DND-41 (cell line): ENCODE measurements around the gene TOGARAM1.

Experiments used
- ATAC-seq: fragments of 200-7000 bp; cut with Tn5 transposase; 3 replicates; pipeline ENCODE4 v1.9.1; 2021; ENCODE audit warnings: low read depth; ENCODE audit not compliant: insufficient read depth
- DNase-seq: peaks from one replicate; pipeline ENCODE4 v3.0.0-alpha.2; 2020
- H2AFZ ChIP-seq: 2 replicates; pipeline ENCODE4 v1.6.0; 2012; ENCODE audit warnings: low read depth, low read length
- H3K27ac ChIP-seq: 2 replicates; pipeline ENCODE4 v1.5.1; 2012; ENCODE audit warnings: low read length, inconsistent platforms
- H3K27me3 ChIP-seq: fragments of 200-600 bp; sonication (generic); 2 replicates; pipeline ENCODE4 v1.6.0; 2012; ENCODE audit warnings: low read length, mild to moderate bottlenecking, inconsistent platforms; ENCODE audit not compliant: insufficient read depth, poor library complexity
- H3K36me3 ChIP-seq: 2 replicates; pipeline ENCODE4 v1.5.1; 2012; ENCODE audit warnings: low read length, inconsistent platforms; ENCODE audit not compliant: insufficient read depth
- H3K4me1 ChIP-seq: 2 replicates; pipeline ENCODE4 v1.5.1; 2012; ENCODE audit warnings: mild to moderate bottlenecking, low read length; ENCODE audit not compliant: insufficient read depth
- H3K4me2 ChIP-seq: 2 replicates; pipeline ENCODE4 v1.6.0; 2012; ENCODE audit warnings: mild to moderate bottlenecking, moderate library complexity, low read length, inconsistent platforms; ENCODE audit not compliant: insufficient read depth
- H3K4me3 ChIP-seq, 2 experiments: fragments of 200-600 bp in 1 of 2; shearing (Covaris generic) in 1 of 2; 2 replicates each; pipeline ENCODE4 v1.5.1; 2012 to 2016; ENCODE audit warnings: inconsistent platforms in 2 of 2, low read length in 2 of 2, mild to moderate bottlenecking in 2 of 2, low read depth in 1 of 2, moderate library complexity in 1 of 2
- H3K79me2 ChIP-seq: 2 replicates; pipeline ENCODE4 v1.6.0; 2012; ENCODE audit warnings: low read length, inconsistent platforms; ENCODE audit not compliant: insufficient read depth
- H3K9ac ChIP-seq: 2 replicates; pipeline ENCODE4 v1.6.0; 2012; ENCODE audit warnings: low read depth, mild to moderate bottlenecking, inconsistent platforms, low read length, moderate library complexity
- H3K9me3 ChIP-seq: 2 replicates; pipeline ENCODE4 v1.5.1; 2012; ENCODE audit warnings: low read length, moderate library complexity, mild to moderate bottlenecking, inconsistent platforms; ENCODE audit not compliant: insufficient read depth, severe bottlenecking
- H4K20me1 ChIP-seq: 2 replicates; pipeline ENCODE4 v1.6.0; 2012; ENCODE audit warnings: low read length; ENCODE audit not compliant: insufficient read depth
- CTCF ChIP-seq: IDR thresholded peaks from 2 replicates; pipeline ENCODE4 v1.5.1; 2012; ENCODE audit warnings: borderline replicate concordance, low read length, moderate library complexity, mild to moderate bottlenecking; ENCODE audit not compliant: poor library complexity, severe bottlenecking; ENCODE audit errors: extremely low read depth
- EZH2 ChIP-seq: IDR thresholded peaks from 3 replicates; pipeline ENCODE4 v1.6.1; 2012; ENCODE audit warnings: borderline replicate concordance, low read depth, mild to moderate bottlenecking, moderate library complexity, low read length, inconsistent platforms; ENCODE audit not compliant: severe bottlenecking

The TOGARAM1 gene

GRCh38 chr14:45039390-45039789 lies 77.4 kb downstream of the TOGARAM1 start:
- Histone ChIP-seq H4K20me1 (no peaks in the 10 kb centered on the region), H3K27me3 (no peaks in the 10 kb centered on the region), H3K79me2 (no peaks in the 10 kb centered on the region), H3K4me3 (no peak overlapping the region), H3K36me3 (peaks cover 52% of the 10 kb centered on the region), H3K9me3 (peaks cover 27% of the 10 kb centered on the region), H3K4me2 (no peak overlapping the region), H3K27ac (no peak overlapping the region), H3K9ac (no peak overlapping the region), H2AFZ (no peak overlapping the region), H3K4me1 (no peaks in the 10 kb centered on the region)
- ATAC-seq, result no peak
- no peak for DNase-seq
- TF ChIP-seq EZH2 (no peak), CTCF (no peak)

GRCh38 chr14:45041641-45042040 lies 79.7 kb downstream of the TOGARAM1 start:
- Histone ChIP-seq H2AFZ (no peak overlapping the region), H3K9ac (no peak overlapping the region), H3K9me3 (peaks cover 27% of the 10 kb centered on the region), H3K4me1 (no peaks in the 10 kb centered on the region), H3K36me3 (peaks cover 54% of the 10 kb centered on the region), H3K4me3 (no peak overlapping the region), H3K4me2 (no peak overlapping the region), H4K20me1 (no peaks in the 10 kb centered on the region), H3K79me2 (no peaks in the 10 kb centered on the region), H3K27ac (no peak overlapping the region), H3K27me3 (no peaks in the 10 kb centered on the region)
- ATAC-seq (no peak), DNase-seq (no peak)
- TF ChIP-seq CTCF, result no peak
- TF ChIP-seq EZH2, result no peak

- TF ChIP-seq EZH2, result no peak
- TF ChIP-seq CTCF, result no peak
- Histone ChIP-seq H2AFZ (no peak overlapping the region), H3K79me2 (no peaks in the 10 kb centered on the region), H3K4me1 (no peaks in the 10 kb centered on the region), H3K4me3 (no peak overlapping the region), H4K20me1 (no peaks in the 10 kb centered on the region), H3K36me3 (peaks cover 29% of the 10 kb centered on the region; the same call in 1 of the 2 replicates), H3K9me3 (peaks cover 1% of the 10 kb centered on the region), H3K9ac (no peak overlapping the region), H3K4me2 (no peak overlapping the region), H3K27ac (no peak overlapping the region), H3K27me3 (no peaks in the 10 kb centered on the region)
- DNase-seq (no peak), ATAC-seq (no peak)
These were observed 82.6 kb downstream of the TOGARAM1 start for GRCh38 chr14:45044638-45045037.

- DNase-seq (no peak), ATAC-seq (no peak)
- Histone ChIP-seq H3K4me2 (no peak overlapping the region), H2AFZ (no peak overlapping the region), H3K36me3 (peaks cover 34% of the 10 kb centered on the region; the same call in 1 of the 2 replicates), H3K27me3 (no peaks in the 10 kb centered on the region), H3K27ac (no peak overlapping the region), H3K4me1 (no peaks in the 10 kb centered on the region), H3K4me3 (no peak overlapping the region), H3K79me2 (no peaks in the 10 kb centered on the region), H4K20me1 (no peaks in the 10 kb centered on the region), H3K9ac (no peak overlapping the region), H3K9me3 (no peaks in the 10 kb centered on the region)
- TF ChIP-seq EZH2 (no peak), CTCF (no peak)
These were observed 86.4 kb downstream of the TOGARAM1 start for GRCh38 chr14:45048385-45048784.
